Loucy (cell line): ENCODE results near the gene EPHB1.

ENCODE experiments used
- CTCF ChIP-seq: fragments of 200-600 bp; sonication (generic); conservative IDR thresholded peaks from 2 replicates; pipeline ENCODE4 v1.5.1; 2014; ENCODE audit warnings: mild to moderate bottlenecking, antibody characterized with exemption, low read length
- EZH2phosphoT487 ChIP-seq: fragments of 200-600 bp; IDR thresholded peaks from 2 replicates; pipeline ENCODE4 v1.6.1; 2018; ENCODE audit warnings: antibody characterized with exemption, mild to moderate bottlenecking, moderate library complexity, borderline replicate concordance

- TF ChIP-seq CTCF (no peak), EZH2phosphoT487 (no peak)
Observed at GRCh38 chr3:134971306-134971705, 176.2 kb downstream of the EPHB1 start.
